GM19438 (cell line): ENCODE measurements around the gene SYK.
"Not testable (repeated sequence)": the region's sequence is repeated elsewhere in the genome, so short reads cannot be mapped to it uniquely, and the experiment has no call there.

Experiments used
- ATAC-seq: cut with Tn5 transposase; IDR thresholded peaks from one replicate; pipeline ENCODE4 v1.9.1; 2021; ENCODE audit warnings: low read depth; ENCODE audit not compliant: unreplicated experiment

Gene SYK

DNA sequence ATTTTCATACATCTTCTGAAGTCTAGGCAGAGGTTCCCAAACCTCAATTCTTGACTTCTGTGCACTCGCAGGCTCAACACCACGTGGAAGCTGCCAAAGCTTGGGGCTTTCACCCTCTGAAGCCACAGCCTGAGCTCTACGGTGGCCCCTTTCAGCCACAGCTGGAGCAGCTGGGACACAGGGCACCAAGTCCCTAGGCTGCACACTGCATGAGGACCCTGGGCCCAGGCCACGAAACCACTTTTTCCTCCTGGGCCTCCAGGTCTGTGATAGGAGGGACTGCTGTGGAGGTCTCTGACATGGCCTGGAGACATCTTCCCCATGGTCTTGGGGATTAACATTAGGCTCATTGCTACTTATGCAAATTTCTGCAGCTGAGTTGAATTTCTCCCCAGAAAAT, 18.8 kb downstream of the SYK start:
- ATAC-seq: not testable (repeated sequence)

DNA sequence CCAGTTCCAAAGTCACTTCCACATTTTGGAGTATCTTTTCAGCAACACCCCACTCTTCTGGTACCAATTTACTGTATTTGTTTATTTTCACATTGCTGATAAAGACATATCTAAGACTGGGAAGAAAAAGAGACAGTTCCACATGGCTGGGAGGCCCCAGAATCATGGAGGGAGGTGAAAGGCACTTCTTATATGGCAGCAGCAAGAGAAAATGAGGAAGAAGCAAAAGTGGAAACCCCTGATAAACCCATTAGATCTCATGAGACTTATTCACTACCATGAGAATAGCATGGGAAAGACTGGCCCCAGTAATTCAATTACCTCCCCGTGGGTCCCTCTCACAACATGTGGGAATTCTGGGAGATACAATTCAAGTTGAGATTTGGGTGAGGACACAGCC, 19.6 kb downstream of the SYK start:
- not testable (repeated sequence) for ATAC-seq

- no peak for ATAC-seq
Measured at GRCh38 chr9:90821697-90822096, 20.1 kb downstream of the SYK start.

- ATAC-seq: no peak
Measured at GRCh38 chr9:90822866-90823265, 21.2 kb downstream of the SYK start.

- ATAC-seq: no peak
Measured at GRCh38 chr9:90825586-90825985, 24.0 kb downstream of the SYK start.

- ATAC-seq: no peak
Measured at GRCh38 chr9:90826326-90827020, 24.9 kb downstream of the SYK start.

GRCh38 chr9:90827181-90827871, 25.7 kb downstream of the SYK start:
- ATAC-seq: peak; percentile 47

- no peak for ATAC-seq
Measured at GRCh38 chr9:90830051-90830450, 28.4 kb downstream of the SYK start.

- ATAC-seq: peak; percentile 50
Measured at GRCh38 chr9:90830977-90831376, 29.4 kb downstream of the SYK start.

DNA sequence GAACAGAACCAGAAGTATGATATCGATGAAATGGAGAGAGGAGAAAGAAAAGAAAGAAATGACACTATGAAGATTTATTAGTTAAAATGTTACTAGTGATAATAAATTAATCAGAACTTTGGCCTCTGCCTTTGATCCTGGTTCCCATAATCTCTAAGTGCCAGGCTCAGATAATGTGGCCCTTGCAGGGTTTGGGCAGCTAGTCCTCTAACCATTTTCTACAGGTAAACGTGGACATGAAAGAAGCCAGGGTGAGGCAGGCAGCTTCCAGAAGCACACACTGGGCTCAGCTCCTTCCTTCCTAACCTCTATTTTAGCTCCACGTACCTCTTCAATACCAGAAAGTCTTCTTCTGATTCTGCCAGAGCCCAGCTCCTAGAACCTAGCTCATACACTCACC, 30.6 kb downstream of the SYK start:
- ATAC-seq: no peak

- ATAC-seq: no peak
Measured at GRCh38 chr9:90834828-90835595, 33.4 kb downstream of the SYK start.

DNA sequence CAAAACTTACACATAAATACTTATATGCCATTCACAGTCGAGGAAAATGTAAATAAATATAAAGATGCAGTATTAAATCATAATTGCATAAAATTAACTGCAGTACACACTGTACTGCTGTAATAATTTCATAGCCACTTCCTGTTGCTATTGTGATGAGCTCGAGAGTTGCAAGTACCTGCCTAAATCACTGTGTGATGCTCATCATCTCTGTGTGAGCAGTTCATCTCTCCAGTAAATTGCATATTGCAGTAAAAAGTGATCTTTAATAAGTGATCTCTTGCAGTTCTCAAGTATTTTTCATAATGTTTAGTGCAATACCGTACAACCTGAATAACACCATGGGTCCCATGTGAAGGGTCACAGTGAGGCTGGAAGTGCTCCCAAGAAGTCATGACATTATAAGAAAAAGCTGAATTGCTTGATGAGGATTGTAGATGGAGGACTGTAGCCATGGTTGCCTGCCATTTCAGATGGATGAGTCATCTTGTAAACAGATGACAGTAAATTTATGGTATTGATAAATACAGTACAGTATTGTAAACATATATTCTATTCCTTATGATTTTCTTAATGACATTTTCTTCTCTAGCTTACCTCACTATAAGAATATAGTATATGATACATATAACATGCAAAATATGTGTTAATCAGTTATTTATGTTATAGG, 34.9 kb downstream of the SYK start:
- no peak for ATAC-seq

GRCh38 chr9:90838098-90838497, 36.5 kb downstream of the SYK start:
- ATAC-seq: no peak

- no peak for ATAC-seq
Measured at GRCh38 chr9:90838581-90839154, 37.0 kb downstream of the SYK start.

- no peak for ATAC-seq
Measured at GRCh38 chr9:90839183-90839728, 37.6 kb downstream of the SYK start.

DNA sequence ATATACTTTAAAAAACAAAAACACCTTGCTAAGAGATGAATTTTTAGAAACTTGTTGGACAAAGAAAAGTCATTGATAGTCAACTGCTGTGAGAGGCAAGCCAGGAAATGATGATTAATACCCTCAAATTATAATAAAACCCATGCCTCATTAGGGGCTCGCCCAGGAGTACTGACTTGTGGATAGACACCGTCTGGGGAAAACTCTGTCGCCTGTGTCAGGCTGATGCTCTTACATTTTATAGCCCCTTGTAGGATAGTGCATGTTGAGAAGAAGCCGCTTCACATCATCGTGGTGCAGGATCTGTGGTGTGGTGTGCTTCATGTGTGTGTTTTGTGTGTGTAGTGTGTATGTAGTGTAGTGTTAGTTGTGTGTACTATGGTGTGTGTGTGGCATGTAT, 39.1 kb downstream of the SYK start:
- ATAC-seq: no peak

- no peak for ATAC-seq
Measured at GRCh38 chr9:90841213-90841612, 39.6 kb downstream of the SYK start.

- ATAC-seq: no peak
Measured at GRCh38 chr9:90841615-90842014, 40.0 kb downstream of the SYK start.

- ATAC-seq: no peak
Measured at GRCh38 chr9:90842176-90842777, 40.7 kb downstream of the SYK start.

- ATAC-seq: no peak
Measured at GRCh38 chr9:90842996-90843395, 41.4 kb downstream of the SYK start.
